HFFc6 (cell line): ENCODE measurements around the gene NCS1. TPM values are rescaled to one million over a fixed set of nuclear protein-coding genes. Genes with fewer than 3 reads are reported as not detected.

ENCODE experiments used
- DNase-seq: peaks from one replicate; pipeline ENCODE4 v3.0.0-alpha.2; 2018
- H3K27ac Mint-ChIP-seq: 2 replicates; pipeline ENCODE4 v1.8.0; 2020; ENCODE audit warnings: mild to moderate bottlenecking, mixed read lengths
- H3K27me3 Mint-ChIP-seq: 2 replicates; pipeline ENCODE4 v1.8.0; 2021; ENCODE audit warnings: mild to moderate bottlenecking, moderate library complexity, mixed read lengths; ENCODE audit not compliant: insufficient read depth
- H3K36me3 Mint-ChIP-seq: 2 replicates; pipeline ENCODE4 v1.8.0; 2021; ENCODE audit warnings: low read depth, mixed read lengths
- H3K4me1 Mint-ChIP-seq: 2 replicates; pipeline ENCODE4 v1.8.0; 2020; ENCODE audit warnings: low read depth, mixed read lengths
- H3K4me3 Mint-ChIP-seq: 2 replicates; pipeline ENCODE4 v1.8.0; 2020; ENCODE audit warnings: mild to moderate bottlenecking, moderate library complexity, mixed read lengths
- H3K9me3 Mint-ChIP-seq: 2 replicates; pipeline ENCODE4 v1.8.0; 2020; ENCODE audit warnings: mild to moderate bottlenecking, mixed read lengths
- total RNA-seq, 6 experiments: library from RNA; stranded (reverse); fragmentation: NEBNext Ultra II Directional; extraction: Animal tissue kit (Norgen Biotek cat#: 25700); gene quantifications; 2 replicates in 1 of 6; 3 replicates in 5 of 6; pipeline ENCODE4 v1.2.3, GENCODE V29; 2021
- TF ChIP-seq, protein P1 (sequence below): fragments of 200-600 bp; sonication (generic); IDR thresholded peaks from 2 replicates; pipeline ENCODE4 v1.5.0; 2021; ENCODE audit warnings: antibody characterized with exemption, mild to moderate bottlenecking

The NCS1 gene
- total RNA-seq, 6 experiments from 2014 or later, result 96.5 to 108 (median 104) TPM

GRCh38 chr9:130138171-130138653 is 34.0 kb upstream of the NCS1 start:
- TF ChIP-seq, protein P1, sequence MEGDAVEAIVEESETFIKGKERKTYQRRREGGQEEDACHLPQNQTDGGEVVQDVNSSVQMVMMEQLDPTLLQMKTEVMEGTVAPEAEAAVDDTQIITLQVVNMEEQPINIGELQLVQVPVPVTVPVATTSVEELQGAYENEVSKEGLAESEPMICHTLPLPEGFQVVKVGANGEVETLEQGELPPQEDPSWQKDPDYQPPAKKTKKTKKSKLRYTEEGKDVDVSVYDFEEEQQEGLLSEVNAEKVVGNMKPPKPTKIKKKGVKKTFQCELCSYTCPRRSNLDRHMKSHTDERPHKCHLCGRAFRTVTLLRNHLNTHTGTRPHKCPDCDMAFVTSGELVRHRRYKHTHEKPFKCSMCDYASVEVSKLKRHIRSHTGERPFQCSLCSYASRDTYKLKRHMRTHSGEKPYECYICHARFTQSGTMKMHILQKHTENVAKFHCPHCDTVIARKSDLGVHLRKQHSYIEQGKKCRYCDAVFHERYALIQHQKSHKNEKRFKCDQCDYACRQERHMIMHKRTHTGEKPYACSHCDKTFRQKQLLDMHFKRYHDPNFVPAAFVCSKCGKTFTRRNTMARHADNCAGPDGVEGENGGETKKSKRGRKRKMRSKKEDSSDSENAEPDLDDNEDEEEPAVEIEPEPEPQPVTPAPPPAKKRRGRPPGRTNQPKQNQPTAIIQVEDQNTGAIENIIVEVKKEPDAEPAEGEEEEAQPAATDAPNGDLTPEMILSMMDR, result no peak
- peaks cover 40% of the 10 kb centered on the region for H3K36me3 Mint-ChIP-seq
- H3K27ac Mint-ChIP-seq, result peak overlapping the region; percentile 88
- H3K27me3 Mint-ChIP-seq, result peaks cover 5% of the 10 kb centered on the region
- H3K9me3 Mint-ChIP-seq, result no peaks in the 10 kb centered on the region
- peak overlapping the region; percentile 69 for H3K4me3 Mint-ChIP-seq
- H3K4me1 Mint-ChIP-seq, result peaks cover 49% of the 10 kb centered on the region
- peak; percentile 96 for DNase-seq

- Mint-ChIP-seq H3K36me3 (peaks cover 34% of the 10 kb centered on the region), H3K4me3 (peak overlapping the region; percentile 64), H3K27me3 (peaks cover 7% of the 10 kb centered on the region), H3K27ac (peak overlapping the region; percentile 88), H3K4me1 (peaks cover 53% of the 10 kb centered on the region), H3K9me3 (no peaks in the 10 kb centered on the region)
- TF ChIP-seq, protein P1, result peak; percentile 10; the same call in 1 of the 2 replicates
- DNase-seq, result peak; percentile 95
These were observed 33.4 kb upstream of the NCS1 start for GRCh38 chr9:130138791-130139190.

DNA sequence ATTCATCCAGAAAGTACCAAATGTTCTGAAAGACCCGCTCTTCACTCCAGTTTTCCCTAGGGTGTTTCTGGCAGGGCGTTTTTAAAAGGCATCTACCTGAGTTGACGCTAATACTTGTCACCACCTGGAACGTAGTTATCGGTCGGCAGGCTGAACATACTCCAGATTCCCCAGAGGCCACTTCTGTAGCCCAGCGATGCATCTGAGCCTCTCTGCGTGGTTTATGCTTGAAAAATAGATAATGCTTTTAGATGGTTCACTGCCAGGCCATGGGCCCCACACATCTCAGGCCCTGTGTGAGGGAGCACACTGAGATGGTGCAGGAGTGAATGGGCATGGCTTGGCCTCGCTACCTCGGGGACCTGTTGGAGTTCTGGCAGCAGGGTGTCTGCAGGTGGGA is 33.0 kb upstream of the NCS1 start:
- peak overlapping the region; percentile 88 for H3K27ac Mint-ChIP-seq
- no peaks in the 10 kb centered on the region for H3K9me3 Mint-ChIP-seq
- TF ChIP-seq, protein P1, result no peak
- H3K4me1 Mint-ChIP-seq, result peaks cover 58% of the 10 kb centered on the region
- peak overlapping the region; percentile 64 for H3K4me3 Mint-ChIP-seq
- H3K27me3 Mint-ChIP-seq, result peaks cover 9% of the 10 kb centered on the region
- peaks cover 30% of the 10 kb centered on the region for H3K36me3 Mint-ChIP-seq
- DNase-seq, result no peak

DNA sequence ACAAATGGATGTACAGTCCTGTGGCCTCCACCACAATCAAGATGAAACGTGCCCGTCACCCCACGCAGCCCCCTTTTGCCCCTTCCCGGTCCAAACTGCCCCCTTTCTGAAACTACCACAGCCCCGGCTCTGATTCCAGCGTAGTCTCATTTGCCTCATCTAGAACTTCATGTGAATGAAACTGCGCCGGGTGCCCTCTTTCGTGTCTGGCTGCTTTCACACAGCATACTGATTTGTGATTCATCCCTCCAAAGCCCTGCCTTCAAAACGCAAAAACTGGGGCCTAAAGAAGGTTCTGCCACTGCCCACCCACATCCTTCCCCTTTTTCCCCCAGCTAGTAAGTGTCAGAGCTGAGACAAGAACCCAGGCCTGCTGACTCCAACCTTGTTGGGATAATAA is 31.5 kb upstream of the NCS1 start:
- DNase-seq, result no peak
- H3K4me1 Mint-ChIP-seq, result peaks cover 62% of the 10 kb centered on the region
- no peaks in the 10 kb centered on the region for H3K9me3 Mint-ChIP-seq
- TF ChIP-seq, protein P1, result no peak
- H3K36me3 Mint-ChIP-seq, result peaks cover 17% of the 10 kb centered on the region
- no peak overlapping the region for H3K27ac Mint-ChIP-seq
- no peak overlapping the region for H3K4me3 Mint-ChIP-seq
- peaks cover 12% of the 10 kb centered on the region for H3K27me3 Mint-ChIP-seq

DNA sequence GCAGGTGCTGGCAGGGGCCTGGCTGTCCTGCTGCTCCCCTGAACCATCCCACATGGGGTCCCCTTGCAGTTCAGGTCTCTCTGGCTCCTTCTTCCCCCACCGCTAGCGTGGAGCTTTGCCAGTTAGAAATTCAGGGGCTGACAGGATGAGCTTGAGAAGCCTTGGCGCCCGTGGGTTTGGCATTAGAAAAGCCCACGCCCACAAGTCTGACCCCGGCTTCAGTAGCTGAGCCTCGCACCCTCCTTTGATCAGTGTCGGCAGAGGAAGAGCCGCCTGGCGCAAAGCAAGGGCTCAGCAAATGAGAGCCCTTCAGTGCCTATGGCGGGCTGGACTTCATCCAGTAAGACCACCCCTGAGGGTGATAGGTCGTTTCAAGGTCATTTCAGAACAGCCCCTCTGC is 30.1 kb upstream of the NCS1 start:
- H3K27ac Mint-ChIP-seq, result no peak overlapping the region
- H3K9me3 Mint-ChIP-seq, result no peaks in the 10 kb centered on the region
- peaks cover 11% of the 10 kb centered on the region; the same call in 1 of the 2 replicates for H3K36me3 Mint-ChIP-seq
- DNase-seq, result no peak
- H3K4me3 Mint-ChIP-seq, result no peak overlapping the region
- TF ChIP-seq, protein P1, result no peak
- peaks cover 14% of the 10 kb centered on the region for H3K27me3 Mint-ChIP-seq
- H3K4me1 Mint-ChIP-seq, result peaks cover 52% of the 10 kb centered on the region

- TF ChIP-seq, protein P1, result no peak
- Mint-ChIP-seq H3K4me3 (no peak overlapping the region), H3K27ac (no peak overlapping the region), H3K4me1 (peaks cover 46% of the 10 kb centered on the region), H3K27me3 (peaks cover 16% of the 10 kb centered on the region), H3K9me3 (no peaks in the 10 kb centered on the region), H3K36me3 (peaks cover 8% of the 10 kb centered on the region; the same call in 1 of the 2 replicates)
- no peak for DNase-seq
These were observed 29.6 kb upstream of the NCS1 start for GRCh38 chr9:130142641-130143040.
